BE2C (cell line): Measurements from ENCODE around the gene TOMM40.

ENCODE experiments used
- DNase-seq: peaks from one replicate; pipeline ENCODE4 v3.0.0-alpha.2; 2020
- H3K27me3 ChIP-seq: fragments of 250-450 bp; sonication (Bioruptor Pico); 2 replicates; pipeline ENCODE4 v1.5.1; 2020; ENCODE audit warnings: mild to moderate bottlenecking
- H3K36me3 ChIP-seq: fragments of 250-450 bp; sonication (Bioruptor Pico); 2 replicates; pipeline ENCODE4 v1.5.1; 2020; ENCODE audit warnings: mild to moderate bottlenecking
- H3K4me1 ChIP-seq: fragments of 250-450 bp; sonication (Bioruptor Pico); 2 replicates; pipeline ENCODE4 v1.5.1; 2020
- H3K4me3 ChIP-seq: 2 replicates; pipeline ENCODE4 v1.5.1; 2011; ENCODE audit warnings: low read depth, low read length
- H3K9me3 ChIP-seq: fragments of 250-450 bp; sonication (Bioruptor Pico); 2 replicates; pipeline ENCODE4 v1.5.1; 2020
- TF ChIP-seq, protein P1 (sequence below): IDR thresholded peaks from 2 replicates; pipeline ENCODE4 v1.5.1; 2012; ENCODE audit warnings: mild to moderate bottlenecking, low read depth, low read length

Gene TOMM40

DNA sequence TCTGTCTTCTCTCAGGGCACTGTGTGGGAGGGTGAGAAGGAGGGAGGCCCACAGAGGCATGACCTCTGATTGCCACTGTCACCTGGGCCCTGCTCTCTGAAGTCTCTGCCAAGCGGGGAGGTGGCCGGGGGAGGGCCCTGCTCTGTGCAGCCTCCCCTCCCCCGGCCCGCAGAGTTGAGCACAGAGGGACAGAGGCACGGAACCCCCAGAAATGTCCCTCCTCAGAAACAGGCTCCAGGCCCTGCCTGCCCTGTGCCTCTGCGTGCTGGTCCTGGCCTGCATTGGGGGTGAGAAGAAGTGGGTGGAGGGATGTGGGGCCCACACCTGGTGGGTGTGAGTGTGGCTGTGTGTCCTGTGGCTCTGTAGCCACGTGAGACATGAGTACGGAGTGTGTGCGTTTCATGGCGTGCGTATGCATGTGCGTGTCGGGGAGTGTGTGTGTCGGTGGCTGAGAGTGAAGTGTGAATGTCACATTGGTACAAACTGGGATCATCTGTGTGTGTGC lies 51.1 kb downstream of the TOMM40 start, which contains the start of gene APOC4:
Gene APOC4 (plus strand): TSS at position 171 of the 505 bp plus-strand sequence. CDS start 41 bp downstream, at position 212.
- no peaks in the 10 kb centered on the region for H3K9me3 ChIP-seq

DNA sequence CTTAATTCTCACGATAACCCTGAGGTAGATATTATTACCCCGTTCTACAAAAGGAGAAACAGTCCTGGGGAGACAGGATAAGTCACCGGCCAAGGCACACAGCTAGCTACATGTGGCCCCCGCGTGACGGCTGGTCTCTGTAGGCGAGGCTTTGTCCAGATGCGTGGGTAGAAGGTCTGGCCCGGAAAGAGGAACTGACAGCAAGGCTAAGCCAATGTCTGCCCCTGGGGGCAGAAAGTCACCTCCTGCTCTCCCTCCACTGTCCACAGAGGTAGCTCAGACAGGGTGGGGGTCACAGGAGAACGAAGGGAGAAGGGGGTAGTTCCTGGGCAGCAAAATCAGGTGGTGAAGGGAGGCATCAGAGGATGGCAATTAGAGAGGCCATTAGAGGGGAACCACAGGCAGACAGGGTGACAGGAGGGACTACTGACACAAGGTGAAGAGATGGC lies 52.8 kb downstream of the TOMM40 start:
- TF ChIP-seq, protein P1, sequence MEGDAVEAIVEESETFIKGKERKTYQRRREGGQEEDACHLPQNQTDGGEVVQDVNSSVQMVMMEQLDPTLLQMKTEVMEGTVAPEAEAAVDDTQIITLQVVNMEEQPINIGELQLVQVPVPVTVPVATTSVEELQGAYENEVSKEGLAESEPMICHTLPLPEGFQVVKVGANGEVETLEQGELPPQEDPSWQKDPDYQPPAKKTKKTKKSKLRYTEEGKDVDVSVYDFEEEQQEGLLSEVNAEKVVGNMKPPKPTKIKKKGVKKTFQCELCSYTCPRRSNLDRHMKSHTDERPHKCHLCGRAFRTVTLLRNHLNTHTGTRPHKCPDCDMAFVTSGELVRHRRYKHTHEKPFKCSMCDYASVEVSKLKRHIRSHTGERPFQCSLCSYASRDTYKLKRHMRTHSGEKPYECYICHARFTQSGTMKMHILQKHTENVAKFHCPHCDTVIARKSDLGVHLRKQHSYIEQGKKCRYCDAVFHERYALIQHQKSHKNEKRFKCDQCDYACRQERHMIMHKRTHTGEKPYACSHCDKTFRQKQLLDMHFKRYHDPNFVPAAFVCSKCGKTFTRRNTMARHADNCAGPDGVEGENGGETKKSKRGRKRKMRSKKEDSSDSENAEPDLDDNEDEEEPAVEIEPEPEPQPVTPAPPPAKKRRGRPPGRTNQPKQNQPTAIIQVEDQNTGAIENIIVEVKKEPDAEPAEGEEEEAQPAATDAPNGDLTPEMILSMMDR: no peak
- Histone ChIP-seq H3K4me3 (no peak overlapping the region), H3K9me3 (no peaks in the 10 kb centered on the region), H3K4me1 (no peaks in the 10 kb centered on the region), H3K27me3 (no peaks in the 10 kb centered on the region), H3K36me3 (no peaks in the 10 kb centered on the region)
- DNase-seq: no peak

More for the DNA sequence above, 51.1 kb downstream of the TOMM40 start, which contains the start of gene APOC4:
- H3K27me3 ChIP-seq: no peaks in the 10 kb centered on the region
- DNase-seq: no peak
- H3K36me3 ChIP-seq: no peaks in the 10 kb centered on the region
- H3K4me1 ChIP-seq: no peaks in the 10 kb centered on the region
- TF ChIP-seq, protein P1: no peak
- no peak within 1 kb of the TSS for H3K4me3 ChIP-seq

DNA sequence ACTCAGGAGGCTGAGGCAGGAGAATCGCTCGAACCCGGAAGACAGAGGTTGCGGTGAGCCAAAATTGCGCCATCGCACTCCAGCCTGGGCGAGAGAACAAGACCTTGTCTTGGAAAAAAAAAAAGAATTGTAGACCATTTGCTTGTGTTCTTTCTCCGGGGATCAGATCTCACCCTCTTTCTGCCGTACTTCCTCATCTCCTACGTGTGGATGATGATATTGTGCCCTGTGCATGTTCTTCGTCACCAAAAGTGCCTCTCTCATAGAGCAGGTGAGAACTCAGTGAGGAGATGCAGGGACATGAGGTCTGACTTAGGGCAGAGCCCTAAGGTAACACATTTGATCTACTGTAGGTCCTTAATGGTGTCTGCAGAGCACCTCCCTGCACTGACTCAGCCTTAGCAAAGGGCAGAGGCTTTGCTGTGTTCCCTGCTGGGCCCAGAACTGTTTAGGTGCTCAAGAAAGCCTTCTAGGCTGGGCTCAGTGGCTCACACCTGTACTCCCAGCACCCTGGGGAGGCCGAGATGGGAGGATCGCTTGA lies 56.1 kb downstream of the TOMM40 start:
- Histone ChIP-seq H3K27me3 (no peaks in the 10 kb centered on the region), H3K9me3 (no peaks in the 10 kb centered on the region), H3K4me3 (no peak overlapping the region), H3K36me3 (no peaks in the 10 kb centered on the region; the same call in 1 of the 2 replicates), H3K4me1 (0 out of 2 replicates have a peak, but pooled peaks cover 3% of the 10 kb centered on the region)
- DNase-seq: no peak
- TF ChIP-seq, protein P1: no peak

DNA sequence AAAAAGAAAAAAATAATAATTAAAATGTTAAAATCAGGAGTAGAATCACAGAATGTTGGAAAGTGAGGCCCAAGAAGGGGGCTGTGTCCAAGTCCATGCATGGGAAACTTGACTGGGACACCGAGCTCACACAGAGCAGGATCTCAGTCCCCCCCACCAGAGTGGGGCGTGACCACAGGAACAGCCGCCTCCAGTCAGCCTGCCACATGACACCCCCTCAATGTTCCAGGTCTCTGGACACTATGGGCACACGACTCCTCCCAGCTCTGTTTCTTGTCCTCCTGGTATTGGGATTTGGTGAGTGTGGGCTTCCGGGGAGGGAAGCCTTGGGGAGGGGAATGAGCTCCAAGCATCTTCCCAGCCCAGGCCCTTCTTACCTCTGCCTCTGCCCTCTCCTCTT lies 57.2 kb downstream of the TOMM40 start:
- TF ChIP-seq, protein P1: no peak
- Histone ChIP-seq H3K9me3 (no peaks in the 10 kb centered on the region), H3K27me3 (no peaks in the 10 kb centered on the region), H3K4me3 (no peak overlapping the region), H3K4me1 (0 out of 2 replicates have a peak, but pooled peaks cover 3% of the 10 kb centered on the region), H3K36me3 (no peaks in the 10 kb centered on the region; the same call in 1 of the 2 replicates)
- DNase-seq: no peak

DNA sequence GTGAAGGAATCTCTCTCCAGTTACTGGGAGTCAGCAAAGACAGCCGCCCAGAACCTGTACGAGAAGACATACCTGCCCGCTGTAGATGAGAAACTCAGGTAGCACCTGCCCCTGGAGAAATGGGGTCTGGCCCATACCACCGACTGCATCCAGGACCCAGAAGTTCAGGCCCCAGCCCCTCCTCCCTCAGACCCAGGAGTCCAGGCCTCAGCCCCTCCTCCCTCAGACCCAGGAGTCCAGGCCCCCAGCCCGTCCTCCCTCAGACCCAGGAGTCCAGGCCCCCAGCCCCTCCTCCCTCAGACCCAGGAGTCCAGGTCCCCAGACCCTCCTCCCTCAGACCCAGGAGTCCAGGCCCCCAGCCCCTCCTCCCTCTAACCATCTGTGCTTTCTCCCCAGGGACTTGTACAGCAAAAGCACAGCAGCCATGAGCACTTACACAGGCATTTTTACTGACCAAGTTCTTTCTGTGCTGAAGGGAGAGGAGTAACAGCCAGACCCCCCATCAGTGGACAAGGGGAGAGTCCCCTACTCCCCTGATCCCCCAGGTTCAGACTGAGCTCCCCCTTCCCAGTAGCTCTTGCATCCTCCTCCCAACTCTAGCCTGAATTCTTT lies 57.8 kb downstream of the TOMM40 start:
- no peaks in the 10 kb centered on the region for H3K27me3 ChIP-seq
- no peaks in the 10 kb centered on the region for H3K9me3 ChIP-seq
- no peak for DNase-seq
- H3K4me3 ChIP-seq: no peak overlapping the region
- no peaks in the 10 kb centered on the region; the same call in 1 of the 2 replicates for H3K36me3 ChIP-seq
- TF ChIP-seq, protein P1: no peak
- 0 out of 2 replicates have a peak, but pooled peaks cover 3% of the 10 kb centered on the region for H3K4me1 ChIP-seq

DNA sequence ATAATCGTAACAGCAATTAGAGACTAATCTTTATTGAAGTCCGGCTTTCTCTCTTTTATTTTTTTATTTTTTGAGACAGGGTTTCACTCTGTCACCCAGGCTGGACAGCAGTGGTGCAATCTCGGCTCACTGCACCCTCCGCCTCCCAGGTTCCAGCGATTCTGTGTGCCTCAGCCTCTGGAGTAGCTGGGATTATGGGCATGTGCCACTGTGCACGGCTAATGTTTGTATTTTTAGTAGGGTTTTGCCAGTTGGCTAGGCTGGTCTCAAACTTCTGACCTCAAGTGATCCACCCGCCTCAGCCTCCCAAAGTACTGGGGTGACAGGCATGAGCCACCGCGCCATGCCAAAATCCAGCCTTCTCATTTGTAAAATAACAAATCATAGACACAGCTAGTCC lies 58.5 kb downstream of the TOMM40 start:
- TF ChIP-seq, protein P1: no peak
- Histone ChIP-seq H3K27me3 (no peaks in the 10 kb centered on the region), H3K4me3 (no peak overlapping the region), H3K36me3 (no peaks in the 10 kb centered on the region; the same call in 1 of the 2 replicates), H3K4me1 (0 out of 2 replicates have a peak, but pooled peaks cover 3% of the 10 kb centered on the region), H3K9me3 (no peaks in the 10 kb centered on the region)
- no peak for DNase-seq
